ENCODE measurements around the gene CAPN5.
"Not testable (repeated sequence)": the region's sequence is repeated elsewhere in the genome, so short reads cannot be mapped to it uniquely, and the experiment has no call there.

CAPN5 gene

DNA sequence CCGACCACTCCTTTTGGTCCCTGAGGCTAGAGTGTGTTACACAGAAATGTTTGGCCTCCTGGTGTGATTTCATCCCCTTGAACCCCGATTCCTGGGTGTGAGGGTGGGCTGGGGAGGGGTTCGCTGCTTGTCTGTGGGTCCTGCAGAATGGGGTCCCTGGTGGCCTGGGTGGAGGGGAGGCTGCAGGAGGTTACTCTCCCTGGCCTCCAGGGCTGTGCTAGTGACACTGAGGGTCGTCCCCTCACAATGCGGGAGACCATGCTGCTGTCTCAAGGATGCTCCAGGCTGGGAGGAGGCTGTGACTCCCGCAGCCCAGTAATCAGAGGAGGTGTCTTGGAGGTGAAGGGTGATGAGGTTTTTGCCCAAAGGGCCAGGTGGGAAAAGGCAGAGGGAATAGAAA is 18.9 kb downstream of the CAPN5 start:
- no peak for FAIRE-seq

DNA sequence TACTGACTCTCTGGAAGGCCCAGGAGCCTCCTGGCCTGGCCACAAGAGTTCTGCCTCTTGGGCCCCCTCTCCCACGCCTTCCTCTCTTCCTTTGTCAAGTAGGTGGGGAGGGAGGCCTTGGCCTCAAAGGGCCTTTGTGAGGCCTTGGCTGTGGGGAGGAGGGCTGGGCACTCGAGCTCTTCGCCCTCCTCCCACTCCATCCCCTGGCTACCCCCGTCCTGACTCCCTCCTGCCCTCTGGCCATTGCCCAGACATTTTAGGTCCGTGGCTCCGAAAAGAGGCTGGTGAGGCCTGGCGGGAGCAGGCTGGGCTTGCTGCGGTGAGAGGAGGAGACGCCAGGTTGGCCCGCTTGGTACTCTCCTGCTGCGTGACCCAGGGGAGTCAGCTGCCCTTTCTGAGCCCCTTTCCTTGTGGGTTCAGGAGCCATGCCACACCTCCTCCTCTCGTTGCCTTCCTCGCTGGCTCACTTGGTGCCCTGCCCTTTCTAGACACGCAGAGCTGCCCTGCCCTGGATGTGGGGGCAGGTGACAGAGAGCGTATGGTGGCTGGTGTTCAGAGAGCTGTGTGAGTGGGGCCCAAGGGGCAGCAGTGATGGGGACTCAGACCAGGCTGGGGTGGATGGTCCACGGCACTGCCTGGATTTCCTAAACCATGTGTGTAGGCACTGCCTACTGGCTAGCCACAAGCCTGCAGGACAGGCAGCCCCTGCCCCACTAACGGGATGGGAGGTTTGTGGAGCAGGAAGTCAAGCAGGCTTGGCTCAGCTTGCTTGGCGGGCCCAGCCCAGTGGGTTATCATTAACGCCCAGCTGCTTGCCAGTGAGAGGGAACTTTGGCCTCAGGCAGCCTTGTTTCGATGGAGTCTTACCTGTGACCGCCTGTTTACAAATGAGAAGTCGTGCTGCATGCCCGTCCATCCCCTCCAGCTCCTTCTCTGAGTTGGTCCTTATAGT is 20.0 kb downstream of the CAPN5 start:
- no peak for FAIRE-seq

DNA sequence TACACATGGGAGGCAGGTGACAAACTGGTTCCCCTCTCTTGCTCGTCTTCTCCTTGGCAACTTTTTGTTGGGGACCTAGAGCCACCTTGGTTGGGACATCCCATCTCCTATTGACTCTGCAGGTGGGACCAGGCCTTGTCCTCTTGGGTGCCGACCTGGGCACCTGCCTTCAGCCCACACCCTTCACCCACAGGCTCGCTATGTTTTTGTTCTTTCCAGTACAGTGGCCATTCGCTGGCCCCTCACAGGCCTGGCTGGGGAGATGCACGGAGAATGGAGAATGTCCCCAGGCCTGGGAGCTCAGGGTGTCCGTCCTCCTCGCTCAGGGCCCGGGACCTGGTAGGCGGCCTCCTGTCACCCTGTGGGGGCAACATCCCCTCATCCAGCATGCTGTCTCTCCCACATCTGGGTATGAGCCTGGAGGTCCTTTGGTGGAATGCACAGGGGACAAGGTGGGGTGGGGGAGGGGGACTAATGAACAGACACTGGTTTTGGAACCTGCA is 21.0 kb downstream of the CAPN5 start:
- no peak for FAIRE-seq

DNA sequence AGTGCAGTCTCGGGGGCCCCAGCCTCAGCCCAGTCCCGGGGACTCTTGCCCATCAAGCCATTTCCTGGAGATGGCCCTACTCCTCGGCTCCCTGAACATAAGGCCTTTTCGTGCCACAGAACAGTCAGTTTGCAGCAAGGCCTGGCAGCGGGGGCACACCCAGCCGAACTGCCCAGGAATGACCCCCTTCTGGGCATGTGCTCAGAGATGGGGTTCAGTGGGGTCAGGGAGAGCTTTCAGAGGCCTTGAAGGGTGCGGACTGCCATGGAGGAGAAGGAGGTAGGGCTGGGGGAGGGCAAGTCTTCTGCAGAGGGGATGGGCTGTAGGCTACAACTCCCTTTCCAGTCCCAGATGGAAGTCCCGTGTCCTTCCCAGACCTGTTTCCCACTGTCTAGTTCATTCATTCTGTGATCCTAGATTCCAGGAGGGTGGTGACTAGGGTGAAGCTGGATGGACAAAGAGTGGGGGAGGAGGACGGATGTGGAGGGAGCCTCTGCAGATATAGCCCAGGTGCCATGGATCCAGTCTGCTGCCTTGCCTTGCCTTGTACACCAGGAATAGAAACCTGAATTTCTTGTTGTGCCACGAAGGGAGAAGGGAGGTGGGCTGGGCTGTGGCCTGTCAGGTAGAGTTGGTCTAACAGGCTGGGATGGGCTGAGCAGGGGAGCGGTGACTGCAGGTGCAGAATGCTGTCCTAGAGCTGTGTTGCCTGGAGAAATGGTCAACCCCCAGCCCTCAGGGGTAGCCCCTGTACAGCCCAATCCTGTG is 21.6 kb downstream of the CAPN5 start:
- no peak for FAIRE-seq

DNA sequence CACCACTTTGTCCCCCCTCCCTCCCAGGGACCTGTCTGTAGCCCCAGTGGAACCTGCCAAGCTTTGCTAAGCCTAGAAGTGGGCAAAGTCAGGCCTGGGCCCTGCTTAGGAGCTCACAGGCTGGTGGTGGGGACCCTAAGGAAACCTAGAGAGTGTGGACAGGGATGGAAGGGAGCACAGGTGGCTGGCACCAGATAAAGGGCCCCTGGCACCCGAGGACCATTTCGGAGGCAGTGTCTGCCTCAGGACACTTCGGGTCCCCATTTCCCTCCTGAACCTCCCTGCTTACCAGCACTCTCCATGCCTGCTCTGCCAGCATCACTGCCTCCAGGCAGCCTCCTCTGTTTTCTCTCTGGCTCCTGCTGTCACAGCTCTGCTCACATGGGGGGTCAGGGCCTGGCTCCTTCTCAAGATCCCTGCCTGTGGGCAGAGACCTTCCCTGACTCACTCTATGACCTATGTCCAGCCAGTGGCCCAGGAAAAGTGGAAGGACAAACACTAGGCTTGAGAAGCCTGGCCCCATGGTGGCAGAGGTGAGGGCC is 22.3 kb downstream of the CAPN5 start:
- FAIRE-seq = no peak

DNA sequence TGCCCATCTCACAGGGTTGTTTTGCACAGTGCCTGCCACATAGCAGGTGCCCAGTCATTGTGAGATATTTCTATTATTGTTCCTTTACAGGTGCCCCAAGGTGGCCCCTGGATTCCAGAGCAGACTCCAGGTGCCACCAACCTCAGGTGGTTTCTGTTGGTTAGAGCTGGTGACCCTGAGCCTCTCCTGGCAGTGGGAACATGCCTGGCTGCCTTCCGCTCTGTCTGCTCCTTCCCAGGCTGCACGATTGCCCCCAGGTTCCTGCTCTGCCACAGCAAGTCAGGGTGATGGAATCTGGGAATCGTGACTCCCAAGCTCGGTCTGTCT is 23.2 kb downstream of the CAPN5 start:
- FAIRE-seq = no peak

DNA sequence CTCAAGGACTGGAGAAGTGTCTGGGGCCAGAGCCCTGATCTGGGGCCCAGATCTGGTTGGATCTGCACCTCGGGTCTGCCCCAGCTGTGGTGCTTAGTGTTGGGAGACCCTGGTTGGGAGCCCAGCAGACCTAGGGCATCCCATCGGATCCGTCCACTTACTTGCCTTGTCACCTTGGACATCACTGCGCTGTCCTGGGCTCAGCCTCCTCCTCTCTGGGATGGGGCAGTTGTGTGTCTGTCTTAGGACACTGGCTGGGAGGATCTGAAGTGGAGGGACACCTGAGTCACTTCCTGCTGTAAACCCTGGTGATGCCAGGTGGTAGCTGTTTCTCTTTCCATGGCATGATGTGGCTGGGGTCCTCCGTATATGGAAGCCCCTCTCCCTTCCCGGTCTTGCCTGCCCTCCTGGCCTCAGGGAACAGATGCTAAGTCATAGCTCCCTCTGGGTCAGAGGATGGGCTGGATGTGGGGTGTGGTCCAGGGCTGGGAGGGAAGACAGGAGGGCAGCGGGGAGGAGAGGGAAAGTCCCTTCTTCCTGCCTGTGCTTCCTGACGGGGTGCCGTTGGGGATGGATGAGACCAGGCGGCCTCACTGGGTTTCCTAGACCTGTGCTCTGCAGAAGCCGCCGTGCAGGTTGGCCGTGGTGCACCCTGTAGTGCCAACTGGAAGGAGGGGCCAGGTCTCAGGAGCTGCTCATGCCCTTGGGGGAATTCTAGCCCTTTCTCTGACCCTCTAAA is 23.8 kb downstream of the CAPN5 start:
- FAIRE-seq = no peak

DNA sequence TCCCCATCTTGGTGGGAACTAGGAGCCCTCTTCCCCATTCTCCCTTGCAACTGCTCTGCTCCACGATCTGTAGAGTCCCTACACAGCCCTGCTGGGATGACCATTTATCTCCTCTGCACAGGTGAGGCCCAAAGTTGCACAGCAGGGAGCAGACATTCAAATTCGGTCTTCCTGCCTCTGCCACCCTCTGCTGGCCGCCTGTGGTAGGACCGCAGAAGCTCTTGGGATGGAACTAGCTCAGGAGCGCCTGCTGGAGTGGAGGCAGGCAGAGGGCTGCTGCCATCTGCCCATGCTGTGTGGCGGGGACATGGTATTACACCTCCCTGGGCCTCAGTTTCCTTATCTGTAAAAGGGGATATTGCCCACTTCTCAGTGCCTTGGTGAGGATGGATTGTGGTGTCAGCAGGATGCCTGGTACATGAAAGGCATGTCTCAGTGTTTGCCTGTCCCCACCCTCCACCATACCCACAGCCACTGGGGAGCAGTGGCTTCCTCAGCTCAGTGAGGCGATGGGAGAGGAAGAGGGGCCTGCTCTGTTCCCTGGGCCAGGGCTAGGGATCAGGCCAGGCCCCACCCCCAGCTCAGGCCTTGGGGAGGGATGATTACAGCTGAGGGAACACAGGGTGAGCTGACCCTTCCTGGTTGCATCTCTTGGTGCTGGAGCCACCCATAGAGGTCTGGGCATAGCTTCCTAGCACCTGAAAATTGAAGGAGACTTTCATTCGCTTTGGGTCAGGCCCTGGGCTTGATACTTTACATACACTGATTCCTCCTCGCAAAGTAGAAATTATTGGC is 24.6 kb downstream of the CAPN5 start:
- FAIRE-seq = peak; percentile 68

DNA sequence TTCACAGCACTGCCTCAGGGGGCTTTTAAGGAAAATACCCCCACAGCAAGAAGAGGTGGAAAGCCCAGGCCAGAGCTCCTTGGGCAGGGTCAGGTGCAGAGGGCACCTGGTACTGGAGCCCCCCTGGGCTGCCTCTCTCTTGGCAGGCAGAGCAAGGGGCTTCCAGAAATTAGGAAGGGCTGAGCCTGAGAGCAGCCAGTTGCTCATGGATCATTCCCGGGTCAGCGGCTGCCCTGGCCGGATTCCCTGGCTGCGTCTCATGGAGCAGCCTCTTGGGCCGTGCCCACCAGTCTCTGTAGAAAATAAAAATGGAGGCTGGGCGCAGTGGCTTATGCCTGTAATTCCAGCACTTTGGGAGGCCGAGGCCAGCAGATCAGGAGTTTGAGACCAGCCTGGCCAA is 25.6 kb downstream of the CAPN5 start:
- FAIRE-seq = no peak

DNA sequence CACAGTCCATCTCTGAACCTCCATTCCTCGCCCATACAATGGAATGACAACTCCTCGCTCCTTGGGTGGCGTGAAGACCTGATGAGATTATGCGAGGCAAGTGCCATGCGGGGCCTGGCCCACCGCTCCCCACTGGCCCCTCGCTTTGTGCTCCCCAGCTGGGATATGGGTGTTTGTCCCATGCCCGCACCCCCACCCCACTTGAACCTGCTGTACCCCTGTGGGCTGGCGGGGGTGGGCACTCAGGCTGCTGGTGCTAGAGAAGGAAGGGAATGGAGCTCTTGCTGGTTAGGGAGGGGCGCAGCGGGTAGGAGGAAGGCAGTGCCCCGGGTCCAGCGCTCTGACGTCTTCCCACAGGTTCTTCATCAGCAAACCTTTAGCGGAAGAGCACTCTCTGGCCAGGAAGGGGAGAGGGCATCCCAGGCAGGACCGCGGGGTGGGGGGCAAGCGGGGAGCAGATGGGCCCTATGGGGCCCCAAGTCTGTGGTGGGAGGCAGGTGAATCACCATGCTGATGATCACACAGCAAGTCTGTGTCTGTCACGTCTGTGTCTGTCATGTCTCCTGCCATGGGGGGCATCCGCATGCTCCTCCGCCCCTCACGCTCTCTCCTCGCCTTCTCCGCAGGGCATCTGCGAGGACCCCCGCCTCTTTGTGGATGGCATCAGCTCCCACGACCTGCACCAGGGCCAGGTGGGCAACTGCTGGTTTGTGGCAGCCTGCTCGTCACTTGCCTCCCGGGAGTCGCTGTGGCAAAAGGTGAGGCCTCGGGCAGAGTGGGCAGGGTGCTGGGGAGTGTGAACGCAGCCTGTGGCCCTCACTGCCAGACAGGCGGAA is 26.5 kb downstream of the CAPN5 start:
- no peak for FAIRE-seq

DNA sequence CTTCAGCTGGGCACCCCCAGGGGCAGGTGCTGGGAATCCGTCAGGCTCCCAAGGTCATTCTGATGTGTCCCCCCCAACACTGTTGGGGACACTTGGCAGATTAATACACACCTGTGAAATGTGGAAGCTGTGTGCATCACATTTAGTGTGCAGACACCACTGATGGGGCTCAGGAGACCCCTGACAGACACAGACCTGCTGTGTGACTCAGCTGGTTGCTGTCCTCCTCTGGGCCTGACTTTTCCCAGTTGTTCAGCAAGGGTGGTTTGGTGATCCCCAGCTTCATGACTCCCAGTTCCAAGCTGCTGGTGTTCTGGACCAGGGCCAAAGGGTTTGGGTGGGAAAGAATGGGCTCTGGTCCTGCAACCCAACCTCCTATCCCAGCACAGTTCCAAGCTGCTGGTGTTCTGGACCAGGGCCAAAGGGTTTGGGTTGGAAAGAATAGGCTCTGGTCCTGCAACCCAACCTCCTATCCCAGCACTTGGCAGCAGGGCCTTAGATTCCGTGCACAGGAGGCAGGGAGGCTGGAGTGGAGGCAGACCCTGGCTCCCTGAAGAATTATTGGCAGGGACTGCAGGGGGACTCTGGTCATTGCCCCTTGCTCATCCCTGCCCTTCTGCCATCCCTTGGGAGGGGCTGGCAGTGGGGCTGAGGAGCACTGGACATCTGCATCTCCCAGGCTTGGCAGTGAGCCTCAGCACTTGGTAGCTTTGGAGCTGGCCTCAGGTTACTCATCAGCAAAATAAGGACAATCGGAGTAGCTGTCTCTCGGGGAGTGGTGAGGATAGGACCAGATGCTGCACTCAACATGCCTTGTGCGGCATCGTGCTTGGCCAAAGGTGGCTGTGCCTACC is 27.4 kb downstream of the CAPN5 start:
- no peak for FAIRE-seq

DNA sequence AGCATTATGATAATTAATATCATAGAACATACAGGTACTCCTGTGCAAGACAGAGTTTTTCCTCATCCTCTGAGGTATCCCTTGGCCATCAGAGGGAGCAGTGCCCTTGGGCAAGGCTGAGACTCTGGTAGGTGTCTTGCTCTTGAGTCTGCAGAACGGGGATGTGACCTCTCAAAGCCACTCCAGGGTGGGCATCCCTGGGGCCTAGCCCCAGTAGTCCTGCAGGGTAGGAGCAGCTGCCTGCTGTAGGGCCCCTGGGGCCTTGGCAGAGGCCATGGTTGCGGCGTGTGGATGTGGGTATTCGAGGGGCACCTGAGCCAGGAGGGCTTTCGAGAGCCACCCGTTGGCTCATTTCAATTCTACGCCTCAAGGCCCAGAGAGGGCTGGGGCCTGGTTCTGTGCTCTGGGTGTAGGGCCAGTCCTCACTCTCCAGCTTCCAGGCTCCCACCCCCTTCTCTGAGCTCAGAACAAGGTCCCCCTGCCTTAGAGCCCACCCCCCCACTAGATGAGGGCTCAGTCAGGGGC is 28.1 kb downstream of the CAPN5 start:
- FAIRE-seq = no peak

DNA sequence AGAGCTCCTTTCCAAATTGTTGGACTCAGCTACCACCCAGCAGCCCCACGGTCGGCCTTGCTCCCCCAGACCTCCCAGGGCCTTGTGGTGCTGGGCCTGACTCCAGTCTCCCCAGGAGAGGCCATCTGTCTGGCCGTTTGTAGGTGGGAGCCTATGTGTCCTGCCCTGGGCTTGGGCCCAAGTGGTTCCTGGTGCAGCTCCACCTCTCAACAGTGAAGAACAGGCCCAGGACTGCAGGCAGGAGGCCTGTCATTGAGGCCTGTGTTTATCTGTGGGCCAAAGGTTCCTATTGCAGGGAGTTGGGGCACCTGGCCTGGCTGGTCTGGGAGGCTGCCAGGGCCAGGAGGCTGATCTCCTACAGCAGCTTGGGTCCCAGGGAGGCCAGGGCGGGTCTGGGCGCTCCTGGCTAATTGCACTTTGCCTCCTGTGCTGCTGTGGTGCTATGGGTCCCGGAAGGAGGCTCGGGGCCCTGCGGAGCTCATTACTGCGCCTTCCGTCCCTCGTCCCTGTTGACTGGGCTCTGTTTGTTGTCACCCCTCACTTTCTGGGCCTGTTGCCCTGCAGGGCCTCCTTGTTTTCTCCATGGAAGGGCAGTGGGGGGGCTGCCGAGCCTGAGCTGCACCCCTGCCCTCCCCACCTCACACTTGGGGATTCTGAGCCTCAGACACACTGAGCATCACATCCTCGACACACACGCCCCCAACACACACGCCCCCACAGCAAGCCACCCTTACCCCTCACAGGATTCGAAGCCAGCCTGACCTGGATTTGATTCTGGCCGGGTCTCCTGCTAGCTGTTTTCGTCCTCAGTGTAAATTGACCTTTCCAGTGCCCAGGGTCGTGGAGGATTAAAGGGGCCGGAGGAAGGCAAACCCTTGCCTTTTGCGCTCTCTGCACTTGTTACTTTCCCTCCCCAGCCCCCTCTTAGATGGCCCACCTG is 29.1 kb downstream of the CAPN5 start:
- FAIRE-seq = no peak

DNA sequence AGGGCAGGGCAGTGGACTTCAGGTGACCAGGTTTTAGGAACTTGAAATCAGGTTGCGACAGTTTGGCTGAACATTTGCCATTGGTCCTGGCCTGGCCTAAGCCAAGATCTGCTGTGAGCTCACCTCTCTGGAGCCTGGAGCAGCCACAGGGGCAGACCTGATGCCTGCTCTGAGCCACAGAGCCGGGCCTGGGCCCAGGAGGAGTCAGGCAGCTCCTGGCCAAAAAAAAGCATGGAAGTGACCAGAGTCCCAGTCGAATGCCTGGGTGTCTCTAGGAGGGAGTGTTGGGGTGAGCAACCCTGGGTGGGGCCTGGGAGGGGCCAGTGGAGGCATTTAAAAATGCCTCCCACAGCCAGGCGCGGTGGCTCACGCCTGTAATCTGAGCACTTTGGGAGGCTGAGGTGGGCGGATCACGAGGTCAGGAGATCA is 29.8 kb downstream of the CAPN5 start:
- no peak for FAIRE-seq

DNA sequence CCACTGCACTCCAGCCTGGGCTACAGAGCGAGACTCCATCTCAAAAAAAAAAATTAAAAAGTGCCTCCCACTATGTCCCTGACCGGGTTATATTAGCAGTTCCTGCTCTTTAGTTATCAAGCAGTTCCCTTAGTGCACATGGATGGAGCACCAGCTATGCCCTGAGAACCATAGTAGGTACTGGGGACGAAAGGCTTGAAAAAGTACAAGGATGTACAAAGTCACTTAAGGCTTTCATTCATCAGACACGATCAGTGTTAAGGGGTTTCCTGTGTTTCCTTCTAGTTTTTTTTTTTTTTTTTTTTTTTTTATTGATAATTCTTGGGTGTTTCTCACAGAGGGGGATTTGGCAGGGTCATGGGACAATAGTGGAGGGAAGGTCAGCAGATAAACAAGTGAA is 30.4 kb downstream of the CAPN5 start:
- not testable (repeated sequence) for FAIRE-seq

DNA sequence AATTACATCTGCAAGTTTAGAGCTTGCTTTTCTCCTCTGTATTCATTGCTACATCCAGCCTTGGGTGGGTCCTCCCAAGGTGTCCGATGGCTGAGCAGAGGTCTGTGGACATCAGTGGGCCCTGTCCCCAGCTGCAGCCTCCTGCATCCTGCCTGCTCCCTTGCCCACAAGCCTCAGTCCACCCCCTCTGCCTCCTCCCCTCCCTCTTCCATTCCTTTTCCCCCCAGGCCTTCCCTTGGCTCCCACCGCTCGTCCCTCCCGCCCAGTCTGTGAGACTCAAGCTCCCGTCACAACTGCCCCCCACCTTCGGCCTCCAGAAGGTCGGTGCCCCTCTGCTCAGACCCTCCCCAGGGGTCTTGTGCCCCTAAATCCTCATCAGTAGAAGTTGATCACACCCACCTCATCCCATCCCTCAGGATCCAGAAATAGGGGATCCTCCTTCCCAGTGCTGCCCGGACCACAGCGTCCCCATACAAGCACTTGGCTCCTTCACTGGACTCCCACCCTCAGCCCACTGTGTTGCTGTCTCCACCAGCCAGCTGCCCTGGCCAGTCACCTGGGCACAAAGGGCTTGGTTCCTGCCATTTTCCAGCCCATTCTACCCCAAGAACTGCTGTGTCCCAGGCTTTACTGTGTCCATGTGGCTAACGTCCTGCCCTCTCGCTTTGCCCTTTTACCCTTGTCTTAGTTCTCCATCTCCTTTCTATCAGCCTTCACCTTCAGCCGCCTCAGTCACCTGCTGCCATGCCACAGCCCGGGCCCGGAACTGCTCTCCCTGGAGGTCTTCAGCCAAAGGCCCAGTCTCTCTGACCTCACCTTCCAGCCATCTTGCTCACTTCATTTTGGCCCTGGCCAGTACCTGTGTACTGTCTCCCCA is 33.6 kb downstream of the CAPN5 start:
- FAIRE-seq = no peak

DNA sequence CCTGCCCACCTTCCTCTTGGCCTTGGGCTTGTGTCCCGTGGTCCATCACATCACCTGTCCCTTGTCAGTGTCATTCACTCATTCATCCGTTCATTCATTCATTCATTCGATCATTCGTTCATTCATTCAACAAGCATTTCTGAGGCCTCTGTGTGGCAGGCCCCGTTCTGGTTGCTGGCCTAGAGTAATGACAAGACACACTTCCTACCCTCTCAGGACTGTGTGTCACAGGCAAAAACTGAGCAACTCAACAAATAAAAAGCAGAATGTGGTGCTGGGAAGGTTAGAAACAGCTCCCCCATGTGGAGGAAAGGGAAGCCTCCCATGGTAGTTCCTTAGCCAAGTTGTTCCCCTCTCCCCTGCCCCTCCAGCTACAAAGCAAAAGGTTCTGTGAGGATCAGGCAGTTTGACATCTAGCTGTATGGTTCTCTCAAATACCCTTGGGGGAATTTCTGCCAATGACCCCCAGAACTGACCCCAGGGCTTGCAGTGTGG is 34.3 kb downstream of the CAPN5 start:
- FAIRE-seq = no peak

Measured in G401.6 (cell line).